C4-2B (cell line): ENCODE results near the gene PARL.

Source experiments
- CTCF ChIP-seq: fragments of 450-650 bp; conservative IDR thresholded peaks from 2 replicates; pipeline ENCODE4 v1.5.1; 2017; ENCODE audit warnings: mild to moderate bottlenecking
- ZFX ChIP-seq: fragments of 450-650 bp; IDR thresholded peaks from 2 replicates; pipeline ENCODE4 v1.6.1; 2017

GRCh38 chr3:183810643-183811594, 73.8 kb downstream of the PARL start:
- no peak for TF ChIP-seq CTCF
- no peak for TF ChIP-seq ZFX
